ENCODE results near the gene KPNA1. TPM values are rescaled to one million over a fixed set of nuclear protein-coding genes. Genes with fewer than 3 reads are reported as not detected.

Gene KPNA1
- total RNA-seq, 1 experiment from 2014 or later: 64.3 TPM

DNA sequence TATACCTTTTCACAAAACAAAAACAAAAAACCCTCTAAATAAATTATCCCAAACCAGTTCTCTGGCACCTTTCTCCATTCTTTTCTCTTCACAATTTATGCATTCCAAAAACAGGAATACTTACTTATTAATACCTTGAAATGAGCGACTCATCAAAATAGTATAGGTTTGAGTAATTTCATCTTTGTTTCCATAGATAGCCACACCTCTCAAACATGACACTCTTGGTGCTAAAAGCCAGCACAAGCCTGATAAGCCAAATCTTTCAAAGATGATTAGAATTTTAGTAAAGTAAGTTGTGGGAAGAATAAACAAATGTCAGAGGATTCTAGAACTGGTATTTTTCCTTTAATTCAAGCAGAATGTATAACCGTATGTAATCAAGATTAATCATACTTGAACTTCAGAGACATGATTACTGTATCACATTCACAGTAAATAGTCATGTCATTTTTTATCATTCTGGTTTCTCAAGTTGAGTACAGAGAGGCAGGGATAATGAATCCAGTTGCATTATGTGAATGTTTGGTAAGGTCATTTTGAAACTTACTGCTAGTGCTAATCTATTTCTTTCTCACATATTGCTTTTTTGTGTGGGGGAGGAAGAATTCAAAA is 86.8 kb downstream of the KPNA1 start:
- Histone ChIP-seq H3K4me3 (ENCODE audit: low read length) (no peak overlapping the region), H3K9me2 (replicated peaks; ENCODE audit: low read length) (no peaks in the 10 kb centered on the region), H3F3A (ENCODE audit: low read length, unreplicated experiment) (no peaks in the 10 kb centered on the region), H3K79me2 (ENCODE audit: low read length) (no peaks in the 10 kb centered on the region), H4K20me1 (ENCODE audit: low read length) (no peaks in the 10 kb centered on the region), H3K27me3 (ENCODE audit: low read length) (no peaks in the 10 kb centered on the region), H3K27ac (ENCODE audit: low read length) (no peak overlapping the region), H2AFZ (ENCODE audit: low read length) (no peak overlapping the region), H3K4me2 (ENCODE audit: low read length) (no peak overlapping the region), H3K4me1 (ENCODE audit: insufficient read depth, low read length) (no peaks in the 10 kb centered on the region), H3K9ac (ENCODE audit: low read length) (no peak overlapping the region), H3K36me3 (ENCODE audit: low read depth, low read length) (peaks cover 57% of the 10 kb centered on the region), H3K9me3 (ENCODE audit: low read length) (no peaks in the 10 kb centered on the region)
- POLR2A ChIA-PET (ENCODE audit: unreplicated experiment): interaction anchor here (0.7 kb wide), 1 partner anchor 12 kb away, joined by 5 read pairs; the partner anchor contains the start of gene WDR5B
- DNase-seq: peak; percentile 24
- CTCF ChIA-PET: interaction anchor here (0.7 kb wide), 1 partner anchor 35 kb away, joined by 3 read pairs; no protein-coding TSS in a partner anchor
- BruUV-seq (replicated peaks): no TSS peak
- intact Hi-C loops (cut with micrococcal nuclease): no loop called here
- ATAC-seq: peak; percentile 62
- TF ChIP-seq EZH2phosphoT487 (IDR thresholded peaks at IDR 0.05; ENCODE audit: borderline replicate concordance, low read length): no peak
- no peak for TF ChIP-seq CTCF (conservative IDR thresholded peaks at IDR 0.05; ENCODE audit: low read depth, low read length)
- no peak for TF ChIP-seq EZH2 (IDR thresholded peaks at IDR 0.05; ENCODE audit: low read length, unreplicated experiment)

DNA sequence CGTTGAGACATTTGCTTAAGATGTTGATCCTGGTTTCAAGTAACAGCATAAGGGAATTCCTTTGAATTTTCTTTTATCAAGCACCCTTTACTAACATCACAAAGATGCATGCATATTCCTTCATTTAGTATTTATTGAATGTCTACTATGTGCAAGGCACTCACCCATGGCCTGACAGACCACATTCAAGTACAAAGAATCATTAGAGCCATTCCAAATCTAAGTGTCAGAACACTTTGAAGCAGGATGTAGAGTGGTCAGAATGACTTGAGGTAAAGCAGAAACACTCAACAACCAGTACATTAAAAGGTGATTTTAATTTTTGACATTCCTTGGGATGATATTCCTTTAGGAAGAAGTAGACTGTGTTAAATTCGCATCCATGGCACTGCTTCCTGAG is 92.9 kb downstream of the KPNA1 start:
- H3K4me1 ChIP-seq (ENCODE audit: insufficient read depth, low read length): peaks cover 7% of the 10 kb centered on the region; the same call in 1 of the 2 replicates
- no peaks in the 10 kb centered on the region for H4K20me1 ChIP-seq (ENCODE audit: low read length)
- intact Hi-C loops (cut with micrococcal nuclease): no loop called here
- peaks cover 20% of the 10 kb centered on the region for H3K79me2 ChIP-seq (ENCODE audit: low read length)
- POLR2A ChIA-PET (ENCODE audit: unreplicated experiment): no interaction called here
- H3K9me3 ChIP-seq (ENCODE audit: low read length): no peaks in the 10 kb centered on the region
- H3K27ac ChIP-seq (ENCODE audit: low read length): no peak overlapping the region
- DNase-seq (no peak), ATAC-seq (no peak)
- no peak overlapping the region for H3K4me2 ChIP-seq (ENCODE audit: low read length)
- no peaks in the 10 kb centered on the region for H3K27me3 ChIP-seq (ENCODE audit: low read length)
- CTCF ChIA-PET: no interaction called here
- H2AFZ ChIP-seq (ENCODE audit: low read length): no peak overlapping the region
- H3K36me3 ChIP-seq (ENCODE audit: low read depth, low read length): peaks cover 39% of the 10 kb centered on the region
- H3F3A ChIP-seq (ENCODE audit: low read length, unreplicated experiment): no peaks in the 10 kb centered on the region
- no TSS peak for BruUV-seq (replicated peaks)
- TF ChIP-seq EZH2 (IDR thresholded peaks at IDR 0.05; ENCODE audit: low read length, unreplicated experiment) (no peak), EZH2phosphoT487 (IDR thresholded peaks at IDR 0.05; ENCODE audit: borderline replicate concordance, low read length) (no peak), CTCF (conservative IDR thresholded peaks at IDR 0.05; ENCODE audit: low read depth, low read length) (no peak)
- H3K9ac ChIP-seq (ENCODE audit: low read length): no peak overlapping the region
- no peak overlapping the region for H3K4me3 ChIP-seq (ENCODE audit: low read length)
- no peaks in the 10 kb centered on the region for H3K9me2 ChIP-seq (replicated peaks; ENCODE audit: low read length)

GRCh38 chr3:122421101-122421500 is 93.6 kb downstream of the KPNA1 start:
- ATAC-seq: no peak
- peaks cover 8% of the 10 kb centered on the region; the same call in 1 of the 2 replicates for H3K4me1 ChIP-seq (ENCODE audit: insufficient read depth, low read length)
- no peak overlapping the region for H3K9ac ChIP-seq (ENCODE audit: low read length)
- H3K9me3 ChIP-seq (ENCODE audit: low read length): no peaks in the 10 kb centered on the region
- BruUV-seq (replicated peaks): no TSS peak
- H3K9me2 ChIP-seq (replicated peaks; ENCODE audit: low read length): no peaks in the 10 kb centered on the region
- no peak overlapping the region for H3K4me3 ChIP-seq (ENCODE audit: low read length)
- no peaks in the 10 kb centered on the region for H3F3A ChIP-seq (ENCODE audit: low read length, unreplicated experiment)
- intact Hi-C loops (cut with micrococcal nuclease): no loop called here
- no peak for DNase-seq
- H3K27ac ChIP-seq (ENCODE audit: low read length): no peak overlapping the region
- no peaks in the 10 kb centered on the region for H4K20me1 ChIP-seq (ENCODE audit: low read length)
- H3K4me2 ChIP-seq (ENCODE audit: low read length): no peak overlapping the region
- peaks cover 26% of the 10 kb centered on the region for H3K79me2 ChIP-seq (ENCODE audit: low read length)
- H3K36me3 ChIP-seq (ENCODE audit: low read depth, low read length): peaks cover 31% of the 10 kb centered on the region
- ChIA-PET POLR2A (ENCODE audit: unreplicated experiment) (interaction anchor here (0.6 kb wide), 1 partner anchor 13 kb away, joined by 5 read pairs; no protein-coding TSS in a partner anchor), CTCF (no interaction called here)
- H2AFZ ChIP-seq (ENCODE audit: low read length): no peak overlapping the region
- no peak for TF ChIP-seq EZH2 (IDR thresholded peaks at IDR 0.05; ENCODE audit: low read length, unreplicated experiment)
- no peak for TF ChIP-seq EZH2phosphoT487 (IDR thresholded peaks at IDR 0.05; ENCODE audit: borderline replicate concordance, low read length)
- TF ChIP-seq CTCF (conservative IDR thresholded peaks at IDR 0.05; ENCODE audit: low read depth, low read length): no peak
- H3K27me3 ChIP-seq (ENCODE audit: low read length): no peaks in the 10 kb centered on the region

All from PC-3 (cell line).